GM21786 (cell line): ENCODE results near the gene ANP32B.
"Not testable (repeated sequence)": the region's sequence is repeated elsewhere in the genome, so short reads cannot be mapped to it uniquely, and the experiment has no call there.

Experiments
- ATAC-seq: cut with Tn5 transposase; IDR thresholded peaks from one replicate; pipeline ENCODE4 v1.9.1; 2021; ENCODE audit not compliant: unreplicated experiment

ANP32B gene

GRCh38 chr9:97962575-97962974 is 20.6 kb upstream of the ANP32B start:
- ATAC-seq, result no peak

- ATAC-seq, result no peak
Observed at GRCh38 chr9:97963232-97963631, 19.9 kb upstream of the ANP32B start.

- no peak for ATAC-seq
Observed at GRCh38 chr9:97964901-97965300, 18.2 kb upstream of the ANP32B start.

GRCh38 chr9:97966493-97966892 is 16.6 kb upstream of the ANP32B start:
- ATAC-seq, result no peak

- ATAC-seq, result no peak
Observed at GRCh38 chr9:97969014-97969413, 14.1 kb upstream of the ANP32B start.

- no peak for ATAC-seq
Observed at GRCh38 chr9:97970165-97970564, 13.0 kb upstream of the ANP32B start.

- ATAC-seq, result no peak
Observed at GRCh38 chr9:97972753-97973152, 10.4 kb upstream of the ANP32B start.

GRCh38 chr9:97975376-97975775 is 7.8 kb upstream of the ANP32B start:
- no peak for ATAC-seq

GRCh38 chr9:97976633-97977032 is 6.5 kb upstream of the ANP32B start:
- ATAC-seq, result not testable (repeated sequence)

GRCh38 chr9:97978371-97979130 is 4.6 kb upstream of the ANP32B start:
- ATAC-seq, result no peak

GRCh38 chr9:97979788-97980478 is 3.2 kb upstream of the ANP32B start:
- ATAC-seq, result no peak

GRCh38 chr9:97980479-97980803 is 2.7 kb upstream of the ANP32B start:
- ATAC-seq, result no peak

GRCh38 chr9:97980918-97981845 is 2.0 kb upstream of the ANP32B start:
- ATAC-seq, result no peak

GRCh38 chr9:97981846-97982682 is 1.1 kb upstream of the ANP32B start:
- ATAC-seq, result no peak

- no peak for ATAC-seq
Observed at GRCh38 chr9:97983589-97984187, 547 bp downstream of the ANP32B start.

- ATAC-seq, result no peak
Observed at GRCh38 chr9:97984188-97985057, 1.3 kb downstream of the ANP32B start.

GRCh38 chr9:97985058-97985861 is 2.1 kb downstream of the ANP32B start:
- no peak for ATAC-seq

GRCh38 chr9:97987487-97987886 is 4.3 kb downstream of the ANP32B start:
- ATAC-seq, result no peak

- no peak for ATAC-seq
Observed at GRCh38 chr9:97990259-97990658, 7.1 kb downstream of the ANP32B start.
